ENCODE measurements around the gene ZBED4.

DNA sequence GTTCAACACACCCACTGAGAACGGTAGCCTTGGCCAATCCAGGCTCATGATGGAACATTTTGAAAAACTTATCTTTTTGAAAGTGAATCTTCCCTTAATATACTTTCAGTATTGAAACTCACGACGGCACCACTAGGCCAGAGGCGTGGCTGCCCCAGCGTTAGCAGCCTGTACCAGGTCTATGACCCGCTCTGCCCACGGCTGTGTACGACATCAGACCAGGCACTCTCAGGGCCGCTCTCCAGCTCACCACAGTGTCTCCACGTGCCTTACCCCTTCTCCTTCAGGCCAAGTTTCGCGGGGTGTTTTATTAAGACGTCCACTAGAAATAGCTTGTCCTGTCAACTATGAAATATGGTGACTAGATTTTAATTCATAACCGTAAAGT, 33.4 kb downstream of the ZBED4 start:
- TF ChIP-seq, protein P1, sequence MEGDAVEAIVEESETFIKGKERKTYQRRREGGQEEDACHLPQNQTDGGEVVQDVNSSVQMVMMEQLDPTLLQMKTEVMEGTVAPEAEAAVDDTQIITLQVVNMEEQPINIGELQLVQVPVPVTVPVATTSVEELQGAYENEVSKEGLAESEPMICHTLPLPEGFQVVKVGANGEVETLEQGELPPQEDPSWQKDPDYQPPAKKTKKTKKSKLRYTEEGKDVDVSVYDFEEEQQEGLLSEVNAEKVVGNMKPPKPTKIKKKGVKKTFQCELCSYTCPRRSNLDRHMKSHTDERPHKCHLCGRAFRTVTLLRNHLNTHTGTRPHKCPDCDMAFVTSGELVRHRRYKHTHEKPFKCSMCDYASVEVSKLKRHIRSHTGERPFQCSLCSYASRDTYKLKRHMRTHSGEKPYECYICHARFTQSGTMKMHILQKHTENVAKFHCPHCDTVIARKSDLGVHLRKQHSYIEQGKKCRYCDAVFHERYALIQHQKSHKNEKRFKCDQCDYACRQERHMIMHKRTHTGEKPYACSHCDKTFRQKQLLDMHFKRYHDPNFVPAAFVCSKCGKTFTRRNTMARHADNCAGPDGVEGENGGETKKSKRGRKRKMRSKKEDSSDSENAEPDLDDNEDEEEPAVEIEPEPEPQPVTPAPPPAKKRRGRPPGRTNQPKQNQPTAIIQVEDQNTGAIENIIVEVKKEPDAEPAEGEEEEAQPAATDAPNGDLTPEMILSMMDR (IDR thresholded peaks at IDR 0.05; ENCODE audit: insufficient read depth, low read depth, low read length): no peak
- no peak for TF ChIP-seq EZH2 (IDR thresholded peaks at IDR 0.05; ENCODE audit: insufficient read depth, low read length)

Data from astrocyte (in vitro differentiated cells and primary cell).